ENCODE data around the gene JAM3. TPM values are rescaled to one million over a fixed set of nuclear protein-coding genes. Genes with fewer than 3 reads are reported as not detected.
"Not testable (repeated sequence)": the region's sequence is repeated elsewhere in the genome, so short reads cannot be mapped to it uniquely, and the experiment has no call there.

Gene JAM3
- total RNA-seq, 1 donor from 2014 or later, result 50.3 TPM

- Mint-ChIP-seq H3K4me1 (ENCODE audit: unreplicated experiment) (no peaks in the 10 kb centered on the region), H3K27me3 (no peaks in the 10 kb centered on the region), H3K9me3 (no peaks in the 10 kb centered on the region), H3K4me3 (no peak overlapping the region), H3K36me3 (peaks cover 37% of the 10 kb centered on the region), H3K27ac (no peak overlapping the region)
- DNase-seq (ENCODE audit: extremely low spot score, unreplicated experiment), result no peak
- TF ChIP-seq, protein P1, sequence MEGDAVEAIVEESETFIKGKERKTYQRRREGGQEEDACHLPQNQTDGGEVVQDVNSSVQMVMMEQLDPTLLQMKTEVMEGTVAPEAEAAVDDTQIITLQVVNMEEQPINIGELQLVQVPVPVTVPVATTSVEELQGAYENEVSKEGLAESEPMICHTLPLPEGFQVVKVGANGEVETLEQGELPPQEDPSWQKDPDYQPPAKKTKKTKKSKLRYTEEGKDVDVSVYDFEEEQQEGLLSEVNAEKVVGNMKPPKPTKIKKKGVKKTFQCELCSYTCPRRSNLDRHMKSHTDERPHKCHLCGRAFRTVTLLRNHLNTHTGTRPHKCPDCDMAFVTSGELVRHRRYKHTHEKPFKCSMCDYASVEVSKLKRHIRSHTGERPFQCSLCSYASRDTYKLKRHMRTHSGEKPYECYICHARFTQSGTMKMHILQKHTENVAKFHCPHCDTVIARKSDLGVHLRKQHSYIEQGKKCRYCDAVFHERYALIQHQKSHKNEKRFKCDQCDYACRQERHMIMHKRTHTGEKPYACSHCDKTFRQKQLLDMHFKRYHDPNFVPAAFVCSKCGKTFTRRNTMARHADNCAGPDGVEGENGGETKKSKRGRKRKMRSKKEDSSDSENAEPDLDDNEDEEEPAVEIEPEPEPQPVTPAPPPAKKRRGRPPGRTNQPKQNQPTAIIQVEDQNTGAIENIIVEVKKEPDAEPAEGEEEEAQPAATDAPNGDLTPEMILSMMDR (conservative IDR thresholded peaks at IDR 0.05), result no peak
Measured at GRCh38 chr11:134176284-134176683, 107.4 kb downstream of the JAM3 start.

GRCh38 chr11:134178032-134178674 is 109.3 kb downstream of the JAM3 start:
- Mint-ChIP-seq H3K27me3 (no peaks in the 10 kb centered on the region), H3K27ac (no peak overlapping the region), H3K4me1 (ENCODE audit: unreplicated experiment) (no peaks in the 10 kb centered on the region), H3K36me3 (peaks cover 27% of the 10 kb centered on the region), H3K9me3 (no peaks in the 10 kb centered on the region), H3K4me3 (no peak overlapping the region)
- TF ChIP-seq, protein P1 (conservative IDR thresholded peaks at IDR 0.05), result no peak
- no peak for DNase-seq (ENCODE audit: extremely low spot score, unreplicated experiment)

GRCh38 chr11:134181707-134182106 is 112.8 kb downstream of the JAM3 start:
- H3K36me3 Mint-ChIP-seq, result peaks cover 18% of the 10 kb centered on the region
- TF ChIP-seq, protein P1 (conservative IDR thresholded peaks at IDR 0.05), result no peak

GRCh38 chr11:134188092-134188491 is 119.2 kb downstream of the JAM3 start:
- H3K27me3 Mint-ChIP-seq; H3K4me3 Mint-ChIP-seq; H3K27ac Mint-ChIP-seq; H3K4me1 Mint-ChIP-seq (ENCODE audit: unreplicated experiment); H3K9me3 Mint-ChIP-seq; DNase-seq (ENCODE audit: extremely low spot score, unreplicated experiment): not testable (repeated sequence)
- peaks cover 46% of the 10 kb centered on the region for H3K36me3 Mint-ChIP-seq

More at GRCh38 chr11:134181707-134182106, 112.8 kb downstream of the JAM3 start:
- DNase-seq (ENCODE audit: extremely low spot score, unreplicated experiment), result no peak
- no peaks in the 10 kb centered on the region for H3K4me1 Mint-ChIP-seq (ENCODE audit: unreplicated experiment)
- H3K27ac Mint-ChIP-seq, result no peak overlapping the region
- H3K9me3 Mint-ChIP-seq, result no peaks in the 10 kb centered on the region
- H3K27me3 Mint-ChIP-seq, result no peaks in the 10 kb centered on the region
- H3K4me3 Mint-ChIP-seq, result no peak overlapping the region

- no peaks in the 10 kb centered on the region for H3K9me3 Mint-ChIP-seq
- H3K27me3 Mint-ChIP-seq, result no peaks in the 10 kb centered on the region
- H3K36me3 Mint-ChIP-seq, result peaks cover 35% of the 10 kb centered on the region
Measured at GRCh38 chr11:134196756-134197155, 127.9 kb downstream of the JAM3 start.

GRCh38 chr11:134199531-134199930 is 130.7 kb downstream of the JAM3 start:
- DNase-seq (ENCODE audit: extremely low spot score, unreplicated experiment), result no peak
- Mint-ChIP-seq H3K9me3 (no peaks in the 10 kb centered on the region), H3K27me3 (no peaks in the 10 kb centered on the region), H3K4me3 (no peak overlapping the region), H3K36me3 (peaks cover 36% of the 10 kb centered on the region), H3K4me1 (ENCODE audit: unreplicated experiment) (no peaks in the 10 kb centered on the region), H3K27ac (no peak overlapping the region)
- TF ChIP-seq, protein P1 (conservative IDR thresholded peaks at IDR 0.05), result no peak

More at GRCh38 chr11:134196756-134197155, 127.9 kb downstream of the JAM3 start:
- DNase-seq (ENCODE audit: extremely low spot score, unreplicated experiment), result no peak
- no peak overlapping the region for H3K4me3 Mint-ChIP-seq
- H3K27ac Mint-ChIP-seq, result no peak overlapping the region
- TF ChIP-seq, protein P1 (conservative IDR thresholded peaks at IDR 0.05), result no peak
- no peaks in the 10 kb centered on the region for H3K4me1 Mint-ChIP-seq (ENCODE audit: unreplicated experiment)
